ENCODE measurements around the gene SYNDIG1L. TPM values are rescaled to one million over a fixed set of nuclear protein-coding genes. Genes with fewer than 3 reads are reported as not detected.
"Not testable (repeated sequence)": the region's sequence is repeated elsewhere in the genome, so short reads cannot be mapped to it uniquely, and the experiment has no call there.

SYNDIG1L gene
- total RNA-seq, 1 experiment from 2014 or later: not detected

DNA sequence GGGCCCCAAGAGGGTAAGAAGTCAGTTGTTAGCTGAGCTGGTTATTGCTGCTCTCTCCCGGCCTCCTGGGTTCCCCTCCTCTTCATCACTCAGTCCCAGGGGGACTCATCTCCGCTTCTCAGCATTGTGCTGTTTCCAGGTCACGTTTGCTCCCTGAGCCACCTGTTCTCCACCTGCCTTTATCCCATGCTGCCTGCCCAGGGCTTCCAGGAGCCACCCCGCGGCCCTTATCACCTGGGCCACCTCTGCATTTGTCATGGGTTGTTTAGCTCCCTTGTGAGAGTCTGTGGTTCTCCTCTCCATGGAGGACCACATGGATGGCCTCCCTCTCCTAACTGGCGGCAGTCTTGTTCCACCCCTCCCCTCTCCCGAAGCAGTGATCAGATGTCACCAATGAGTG, 36.0 kb downstream of the SYNDIG1L start:
- DNase-seq (no peak), ATAC-seq (no peak)
- CTCF ChIA-PET: no interaction called here
- POLR2A ChIA-PET (ENCODE audit: unreplicated experiment): no interaction called here
- Histone ChIP-seq H3K27ac (ENCODE audit: low read length) (no peak overlapping the region), H3K4me2 (ENCODE audit: low read length) (no peak overlapping the region), H3K9me3 (ENCODE audit: low read length) (no peaks in the 10 kb centered on the region), H3K9me2 (replicated peaks; ENCODE audit: low read length) (no peaks in the 10 kb centered on the region), H3F3A (ENCODE audit: low read length, unreplicated experiment) (no peaks in the 10 kb centered on the region), H3K27me3 (ENCODE audit: low read length) (peaks cover 44% of the 10 kb centered on the region), H3K36me3 (ENCODE audit: low read depth, low read length) (no peaks in the 10 kb centered on the region), H3K9ac (ENCODE audit: low read length) (no peak overlapping the region), H2AFZ (ENCODE audit: low read length) (no peak overlapping the region), H3K4me1 (ENCODE audit: insufficient read depth, low read length) (no peaks in the 10 kb centered on the region), H3K79me2 (ENCODE audit: low read length) (no peaks in the 10 kb centered on the region), H4K20me1 (ENCODE audit: low read length) (no peaks in the 10 kb centered on the region), H3K4me3 (ENCODE audit: low read length) (no peak overlapping the region)
- BruUV-seq (replicated peaks): no TSS peak
- intact Hi-C loops (cut with micrococcal nuclease): no loop called here
- TF ChIP-seq, protein P1, sequence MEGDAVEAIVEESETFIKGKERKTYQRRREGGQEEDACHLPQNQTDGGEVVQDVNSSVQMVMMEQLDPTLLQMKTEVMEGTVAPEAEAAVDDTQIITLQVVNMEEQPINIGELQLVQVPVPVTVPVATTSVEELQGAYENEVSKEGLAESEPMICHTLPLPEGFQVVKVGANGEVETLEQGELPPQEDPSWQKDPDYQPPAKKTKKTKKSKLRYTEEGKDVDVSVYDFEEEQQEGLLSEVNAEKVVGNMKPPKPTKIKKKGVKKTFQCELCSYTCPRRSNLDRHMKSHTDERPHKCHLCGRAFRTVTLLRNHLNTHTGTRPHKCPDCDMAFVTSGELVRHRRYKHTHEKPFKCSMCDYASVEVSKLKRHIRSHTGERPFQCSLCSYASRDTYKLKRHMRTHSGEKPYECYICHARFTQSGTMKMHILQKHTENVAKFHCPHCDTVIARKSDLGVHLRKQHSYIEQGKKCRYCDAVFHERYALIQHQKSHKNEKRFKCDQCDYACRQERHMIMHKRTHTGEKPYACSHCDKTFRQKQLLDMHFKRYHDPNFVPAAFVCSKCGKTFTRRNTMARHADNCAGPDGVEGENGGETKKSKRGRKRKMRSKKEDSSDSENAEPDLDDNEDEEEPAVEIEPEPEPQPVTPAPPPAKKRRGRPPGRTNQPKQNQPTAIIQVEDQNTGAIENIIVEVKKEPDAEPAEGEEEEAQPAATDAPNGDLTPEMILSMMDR (conservative IDR thresholded peaks at IDR 0.05; ENCODE audit: low read depth, low read length): no peak
- TF ChIP-seq EZH2 (IDR thresholded peaks at IDR 0.05; ENCODE audit: low read length, unreplicated experiment) (no peak), EZH2phosphoT487 (IDR thresholded peaks at IDR 0.05; ENCODE audit: borderline replicate concordance, low read length) (no peak)

DNA sequence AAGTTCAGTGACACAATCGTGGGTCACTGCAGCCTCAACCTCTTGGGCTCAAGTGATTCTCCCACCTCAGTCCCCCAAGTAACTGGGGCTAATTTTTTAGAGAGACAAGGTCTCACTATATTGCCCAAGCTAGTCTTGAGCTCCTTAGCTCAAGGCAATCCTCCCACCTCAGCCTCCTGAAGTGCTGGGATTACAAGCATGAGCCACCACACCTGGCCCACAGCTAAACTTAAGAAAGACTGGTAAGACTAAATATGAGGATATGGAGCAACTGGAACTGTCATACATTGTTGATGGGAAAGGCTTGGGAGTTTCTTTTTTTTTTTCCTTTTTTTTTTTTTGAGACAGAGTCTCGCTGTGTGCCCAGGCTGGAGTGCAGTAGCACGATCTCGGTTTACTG, 43.8 kb downstream of the SYNDIG1L start:
- H3F3A ChIP-seq (ENCODE audit: low read length, unreplicated experiment): no peaks in the 10 kb centered on the region
- H2AFZ ChIP-seq (ENCODE audit: low read length): no peak overlapping the region
- H3K36me3 ChIP-seq (ENCODE audit: low read depth, low read length): no peaks in the 10 kb centered on the region
- no peak overlapping the region for H3K4me2 ChIP-seq (ENCODE audit: low read length)
- peaks cover 14% of the 10 kb centered on the region for H3K27me3 ChIP-seq (ENCODE audit: low read length)
- ChIA-PET CTCF (interaction anchor here (0.6 kb wide), 1 partner anchor 97 kb away, joined by 7 read pairs; no protein-coding TSS in a partner anchor), POLR2A (ENCODE audit: unreplicated experiment) (interaction anchor here (0.6 kb wide), 1 partner anchor 12 kb away, joined by 5 read pairs; no protein-coding TSS in a partner anchor)
- TF ChIP-seq, protein P1 (conservative IDR thresholded peaks at IDR 0.05; ENCODE audit: low read depth, low read length): no peak
- TF ChIP-seq EZH2phosphoT487 (IDR thresholded peaks at IDR 0.05; ENCODE audit: borderline replicate concordance, low read length) (no peak), EZH2 (IDR thresholded peaks at IDR 0.05; ENCODE audit: low read length, unreplicated experiment) (no peak)
- H3K79me2 ChIP-seq (ENCODE audit: low read length): no peaks in the 10 kb centered on the region
- H3K9ac ChIP-seq (ENCODE audit: low read length): no peak overlapping the region
- no peak for DNase-seq
- no peaks in the 10 kb centered on the region for H3K9me2 ChIP-seq (replicated peaks; ENCODE audit: low read length)
- intact Hi-C loops (cut with micrococcal nuclease): no loop called here
- H3K9me3 ChIP-seq (ENCODE audit: low read length): no peaks in the 10 kb centered on the region
- H3K4me3 ChIP-seq (ENCODE audit: low read length): no peak overlapping the region
- peaks cover 12% of the 10 kb centered on the region for H3K4me1 ChIP-seq (ENCODE audit: insufficient read depth, low read length)
- no peak overlapping the region for H3K27ac ChIP-seq (ENCODE audit: low read length)
- BruUV-seq (replicated peaks): no TSS peak
- no peak for ATAC-seq
- no peaks in the 10 kb centered on the region for H4K20me1 ChIP-seq (ENCODE audit: low read length)

DNA sequence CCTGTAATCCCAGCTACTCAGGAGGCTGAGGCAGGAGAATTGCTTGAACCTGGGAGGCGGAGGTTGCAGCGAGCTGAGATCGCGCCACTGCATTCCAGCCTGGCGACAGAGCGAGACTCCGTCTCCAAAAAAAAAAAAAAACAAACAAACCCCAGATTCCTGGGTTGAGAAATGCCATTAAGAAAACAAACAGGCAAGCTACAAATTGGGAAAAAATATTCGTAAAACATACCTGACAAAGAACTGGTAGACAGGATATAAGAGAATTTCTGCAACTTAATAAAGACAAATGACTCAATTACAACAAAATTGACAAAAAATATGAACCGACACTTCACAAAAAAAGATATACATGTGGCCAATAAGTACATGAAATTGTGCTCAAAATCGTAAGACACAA, 44.4 kb downstream of the SYNDIG1L start:
- H3K9ac ChIP-seq (ENCODE audit: low read length); H2AFZ ChIP-seq (ENCODE audit: low read length); H3K79me2 ChIP-seq (ENCODE audit: low read length); intact Hi-C loops (cut with micrococcal nuclease); H3K4me3 ChIP-seq (ENCODE audit: low read length); H3K4me2 ChIP-seq (ENCODE audit: low read length); ATAC-seq; BruUV-seq (replicated peaks); H4K20me1 ChIP-seq (ENCODE audit: low read length); H3K27ac ChIP-seq (ENCODE audit: low read length); H3K9me3 ChIP-seq (ENCODE audit: low read length); H3K36me3 ChIP-seq (ENCODE audit: low read depth, low read length); CTCF ChIA-PET; H3K9me2 ChIP-seq (replicated peaks; ENCODE audit: low read length); DNase-seq; H3K27me3 ChIP-seq (ENCODE audit: low read length); H3F3A ChIP-seq (ENCODE audit: low read length, unreplicated experiment): not testable (repeated sequence)
- H3K4me1 ChIP-seq (ENCODE audit: insufficient read depth, low read length): peaks cover 12% of the 10 kb centered on the region
- POLR2A ChIA-PET (ENCODE audit: unreplicated experiment): interaction anchor here (0.6 kb wide), 1 partner anchor 12 kb away, joined by 5 read pairs; no protein-coding TSS in a partner anchor
